Stimulated activated memory B cell treated with anti-CD40 and anti-IgM and Interleukin-4, amounts not matched to agents 10 μg/mL and 1 μg/mL and 100 μg/mL, for 72 hours (primary cell): ENCODE data around the gene FLOT2.

ENCODE experiments used
- ATAC-seq: fragments of 150-1000 bp; cut with Tn5 transposase; 2 replicates; pipeline ENCODE4 v1.10.0; 2021
- H3K27ac Mint-ChIP-seq: one replicate; pipeline ENCODE4 v1.8.0; 2022; ENCODE audit warnings: mild to moderate bottlenecking, mixed read lengths
- H3K27me3 Mint-ChIP-seq: one replicate; pipeline ENCODE4 v1.8.0; 2022; ENCODE audit warnings: mixed read lengths
- H3K36me3 Mint-ChIP-seq: one replicate; pipeline ENCODE4 v1.8.0; 2022; ENCODE audit warnings: mixed read lengths
- H3K4me1 Mint-ChIP-seq: one replicate; pipeline ENCODE4 v1.8.0; 2022; ENCODE audit warnings: mixed read lengths
- H3K4me3 Mint-ChIP-seq: one replicate; pipeline ENCODE4 v1.8.0; 2022; ENCODE audit warnings: mild to moderate bottlenecking, moderate library complexity, mixed read lengths
- H3K9me3 Mint-ChIP-seq: one replicate; pipeline ENCODE4 v1.8.0; 2022; ENCODE audit warnings: mixed read lengths

Gene FLOT2

GRCh38 chr17:28926786-28927185, 29.3 kb upstream of the FLOT2 start:
- Mint-ChIP-seq H3K27ac (peak overlapping the region; percentile 36), H3K36me3 (peaks cover 63% of the 10 kb centered on the region), H3K27me3 (no peaks in the 10 kb centered on the region), H3K9me3 (no peaks in the 10 kb centered on the region), H3K4me1 (peaks cover 46% of the 10 kb centered on the region), H3K4me3 (no peak overlapping the region)
- ATAC-seq = no peak

GRCh38 chr17:28926366-28926765, 28.8 kb upstream of the FLOT2 start:
- Mint-ChIP-seq H3K4me1 (peaks cover 46% of the 10 kb centered on the region), H3K9me3 (no peaks in the 10 kb centered on the region), H3K27ac (peak overlapping the region; percentile 36), H3K36me3 (peaks cover 67% of the 10 kb centered on the region), H3K27me3 (no peaks in the 10 kb centered on the region), H3K4me3 (no peak overlapping the region)
- no peak for ATAC-seq

DNA sequence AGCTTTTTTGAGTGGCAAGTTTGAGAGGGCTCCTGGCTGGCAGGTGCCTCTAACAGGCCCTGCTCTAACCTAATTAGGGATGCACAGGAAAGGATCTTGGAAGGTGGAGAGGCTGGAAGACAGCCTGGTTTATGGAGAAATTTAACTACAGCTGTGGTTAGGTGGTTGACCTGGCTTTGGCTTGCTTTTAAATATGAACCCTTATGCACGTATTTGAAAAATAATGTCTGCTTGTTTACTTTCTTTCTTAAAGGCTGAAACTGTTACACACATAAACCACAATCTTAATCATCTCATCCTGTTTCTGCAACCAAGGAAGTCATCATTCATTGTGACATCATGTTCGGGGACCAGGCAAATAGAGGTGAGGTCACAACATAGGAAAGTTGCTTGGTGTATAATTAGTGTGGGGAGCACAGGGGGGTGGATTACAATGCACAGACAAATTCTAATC, 28.4 kb upstream of the FLOT2 start:
- Mint-ChIP-seq H3K4me3 (no peak overlapping the region), H3K27me3 (no peaks in the 10 kb centered on the region), H3K9me3 (no peaks in the 10 kb centered on the region), H3K4me1 (peaks cover 46% of the 10 kb centered on the region), H3K27ac (peak overlapping the region; percentile 36), H3K36me3 (peaks cover 70% of the 10 kb centered on the region)
- ATAC-seq = peak; percentile 63

- H3K4me1 Mint-ChIP-seq = peaks cover 13% of the 10 kb centered on the region
- no peaks in the 10 kb centered on the region for H3K27me3 Mint-ChIP-seq
- H3K4me3 Mint-ChIP-seq = no peak overlapping the region
- H3K9me3 Mint-ChIP-seq = no peaks in the 10 kb centered on the region
- no peak overlapping the region for H3K27ac Mint-ChIP-seq
- ATAC-seq = no peak
- H3K36me3 Mint-ChIP-seq = peaks cover 78% of the 10 kb centered on the region
Measured at GRCh38 chr17:28920201-28920600, 22.7 kb upstream of the FLOT2 start.

GRCh38 chr17:28918295-28918694, 20.8 kb upstream of the FLOT2 start:
- Mint-ChIP-seq H3K36me3 (peaks cover 79% of the 10 kb centered on the region), H3K27me3 (no peaks in the 10 kb centered on the region), H3K4me1 (no peaks in the 10 kb centered on the region), H3K9me3 (no peaks in the 10 kb centered on the region), H3K4me3 (no peak overlapping the region), H3K27ac (no peak overlapping the region)
- ATAC-seq = no peak

- no peaks in the 10 kb centered on the region for H3K4me1 Mint-ChIP-seq
- H3K36me3 Mint-ChIP-seq = peaks cover 79% of the 10 kb centered on the region
- no peaks in the 10 kb centered on the region for H3K9me3 Mint-ChIP-seq
- H3K27me3 Mint-ChIP-seq = no peaks in the 10 kb centered on the region
- ATAC-seq = no peak
- no peak overlapping the region for H3K4me3 Mint-ChIP-seq
- no peak overlapping the region for H3K27ac Mint-ChIP-seq
Measured at GRCh38 chr17:28917465-28917864, 19.9 kb upstream of the FLOT2 start.

- Mint-ChIP-seq H3K9me3 (no peaks in the 10 kb centered on the region), H3K4me3 (no peak overlapping the region), H3K27ac (no peak overlapping the region), H3K36me3 (peaks cover 82% of the 10 kb centered on the region), H3K27me3 (no peaks in the 10 kb centered on the region), H3K4me1 (no peaks in the 10 kb centered on the region)
- ATAC-seq = no peak
Measured at GRCh38 chr17:28917029-28917428, 19.5 kb upstream of the FLOT2 start.

- H3K27me3 Mint-ChIP-seq = no peaks in the 10 kb centered on the region
- ATAC-seq = peak; percentile 80
- H3K27ac Mint-ChIP-seq = no peak overlapping the region
- peaks cover 79% of the 10 kb centered on the region for H3K36me3 Mint-ChIP-seq
- no peaks in the 10 kb centered on the region for H3K9me3 Mint-ChIP-seq
- H3K4me3 Mint-ChIP-seq = no peak overlapping the region
- no peaks in the 10 kb centered on the region for H3K4me1 Mint-ChIP-seq
Measured at GRCh38 chr17:28916302-28916934, 18.9 kb upstream of the FLOT2 start.

DNA sequence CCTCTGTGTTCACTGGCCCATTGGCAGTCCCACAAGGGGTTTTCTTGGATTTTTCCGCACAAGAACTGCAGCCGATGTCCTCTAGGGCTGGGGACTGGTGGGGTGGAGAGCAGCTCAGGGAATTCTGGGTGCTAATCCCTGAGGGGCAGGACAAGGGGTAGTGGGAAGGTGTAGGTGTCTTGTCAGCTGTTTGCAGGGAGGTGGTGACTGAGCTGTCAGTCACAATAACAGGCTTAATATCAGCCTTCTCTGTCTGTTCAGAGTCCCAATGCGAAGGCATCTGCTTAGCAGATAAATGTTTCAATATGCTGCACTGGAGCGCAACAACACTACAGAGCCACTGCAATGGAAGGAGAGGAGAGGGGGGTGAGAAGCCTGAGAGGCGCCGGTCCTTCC, 15.4 kb upstream of the FLOT2 start:
- H3K36me3 Mint-ChIP-seq = peaks cover 74% of the 10 kb centered on the region
- no peaks in the 10 kb centered on the region for H3K4me1 Mint-ChIP-seq
- no peak overlapping the region for H3K4me3 Mint-ChIP-seq
- H3K9me3 Mint-ChIP-seq = no peaks in the 10 kb centered on the region
- no peak for ATAC-seq
- peak overlapping the region; percentile 6 for H3K27ac Mint-ChIP-seq
- H3K27me3 Mint-ChIP-seq = no peaks in the 10 kb centered on the region

DNA sequence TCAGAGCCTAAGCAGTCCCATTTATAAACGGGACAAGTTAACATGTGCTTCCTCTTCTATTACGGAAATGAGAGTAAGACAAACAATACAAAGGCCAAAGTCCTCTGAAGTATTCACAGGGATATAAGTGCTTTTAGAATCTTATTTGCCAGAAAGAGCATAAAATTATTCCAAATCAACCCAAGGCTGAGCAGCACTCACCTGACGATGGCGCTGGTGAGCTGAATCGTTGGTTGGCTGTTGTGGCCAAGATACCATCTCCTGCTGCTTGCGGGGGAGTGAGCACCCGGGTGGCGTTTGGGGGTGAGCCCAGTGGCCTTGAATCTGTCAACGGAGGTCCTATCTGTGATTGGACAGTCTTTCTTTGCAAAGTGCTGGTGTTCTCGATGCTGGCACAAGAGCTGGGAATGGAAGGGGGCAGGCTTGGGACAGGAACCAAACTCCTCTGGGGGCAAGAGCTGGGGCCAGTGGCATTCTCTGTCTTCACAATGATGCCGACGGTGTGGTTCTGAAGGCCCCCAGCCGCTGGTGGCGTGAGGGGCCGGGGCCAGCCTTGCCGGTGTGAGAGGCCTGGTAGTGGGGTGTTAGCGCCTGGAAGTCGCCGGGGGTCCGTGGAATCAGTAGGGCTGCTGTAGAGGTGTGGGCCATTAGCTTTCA, 14.9 kb upstream of the FLOT2 start:
- H3K36me3 Mint-ChIP-seq = peaks cover 74% of the 10 kb centered on the region
- no peaks in the 10 kb centered on the region for H3K4me1 Mint-ChIP-seq
- H3K4me3 Mint-ChIP-seq = no peak overlapping the region
- no peaks in the 10 kb centered on the region for H3K27me3 Mint-ChIP-seq
- ATAC-seq = no peak
- H3K9me3 Mint-ChIP-seq = no peaks in the 10 kb centered on the region
- peak overlapping the region; percentile 6 for H3K27ac Mint-ChIP-seq

- ATAC-seq = no peak
Measured at GRCh38 chr17:28911411-28912045, 14.0 kb upstream of the FLOT2 start.

DNA sequence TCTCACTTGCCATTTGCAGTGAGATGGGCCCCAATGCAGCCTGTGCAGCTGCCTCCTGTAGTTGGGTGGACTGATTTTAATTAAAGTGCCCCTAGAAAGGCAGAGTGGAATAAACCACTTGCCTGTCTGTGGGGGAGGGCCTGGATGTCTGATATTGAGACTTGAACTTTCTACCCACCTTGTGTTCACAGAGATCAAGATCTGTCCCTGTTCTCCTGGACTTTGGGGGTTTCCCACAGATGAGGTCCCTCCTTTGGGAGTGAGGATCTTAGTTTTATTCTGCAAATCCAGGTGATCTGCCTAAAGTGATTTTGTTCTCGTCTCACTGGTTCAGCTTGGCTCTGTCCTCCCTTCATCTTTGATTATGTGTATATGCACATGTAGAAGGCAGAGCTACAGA, 13.0 kb upstream of the FLOT2 start:
- Mint-ChIP-seq H3K4me3 (no peak overlapping the region), H3K4me1 (no peaks in the 10 kb centered on the region), H3K36me3 (peaks cover 74% of the 10 kb centered on the region), H3K27ac (no peak overlapping the region), H3K27me3 (no peaks in the 10 kb centered on the region), H3K9me3 (no peaks in the 10 kb centered on the region)
- no peak for ATAC-seq

More at GRCh38 chr17:28911411-28912045, 14.0 kb upstream of the FLOT2 start:
- Mint-ChIP-seq H3K4me1 (no peaks in the 10 kb centered on the region), H3K27ac (no peak overlapping the region), H3K4me3 (no peak overlapping the region), H3K27me3 (no peaks in the 10 kb centered on the region), H3K36me3 (peaks cover 77% of the 10 kb centered on the region), H3K9me3 (no peaks in the 10 kb centered on the region)

DNA sequence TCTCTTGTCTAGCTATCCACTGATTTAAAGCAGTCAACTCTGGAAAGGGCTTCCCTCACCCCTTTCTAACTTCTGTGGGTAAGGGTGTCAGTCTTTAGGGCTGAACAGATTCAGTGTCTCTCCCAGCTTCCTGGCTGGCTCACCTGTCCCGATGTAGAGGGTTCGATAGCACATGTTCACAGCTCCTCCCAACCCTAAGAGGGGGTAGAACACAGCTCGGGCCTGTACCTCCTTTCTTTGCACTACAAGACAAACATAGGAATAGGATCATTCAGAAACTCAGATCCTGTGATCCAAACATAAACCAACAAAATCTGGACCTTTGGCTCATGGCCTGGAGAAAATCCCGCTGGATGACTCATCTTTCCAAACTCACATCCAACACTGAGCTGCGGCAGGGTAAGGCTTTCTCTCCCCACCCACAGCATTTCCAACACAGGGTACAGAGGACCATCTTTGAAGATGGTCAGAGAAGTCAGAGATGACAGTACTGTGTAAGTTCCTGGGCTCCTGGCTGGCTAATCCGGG, 11.2 kb upstream of the FLOT2 start:
- Mint-ChIP-seq H3K27ac (no peak overlapping the region), H3K4me1 (peaks cover 18% of the 10 kb centered on the region), H3K27me3 (no peaks in the 10 kb centered on the region), H3K36me3 (peaks cover 60% of the 10 kb centered on the region), H3K9me3 (no peaks in the 10 kb centered on the region), H3K4me3 (no peak overlapping the region)
- ATAC-seq = no peak

DNA sequence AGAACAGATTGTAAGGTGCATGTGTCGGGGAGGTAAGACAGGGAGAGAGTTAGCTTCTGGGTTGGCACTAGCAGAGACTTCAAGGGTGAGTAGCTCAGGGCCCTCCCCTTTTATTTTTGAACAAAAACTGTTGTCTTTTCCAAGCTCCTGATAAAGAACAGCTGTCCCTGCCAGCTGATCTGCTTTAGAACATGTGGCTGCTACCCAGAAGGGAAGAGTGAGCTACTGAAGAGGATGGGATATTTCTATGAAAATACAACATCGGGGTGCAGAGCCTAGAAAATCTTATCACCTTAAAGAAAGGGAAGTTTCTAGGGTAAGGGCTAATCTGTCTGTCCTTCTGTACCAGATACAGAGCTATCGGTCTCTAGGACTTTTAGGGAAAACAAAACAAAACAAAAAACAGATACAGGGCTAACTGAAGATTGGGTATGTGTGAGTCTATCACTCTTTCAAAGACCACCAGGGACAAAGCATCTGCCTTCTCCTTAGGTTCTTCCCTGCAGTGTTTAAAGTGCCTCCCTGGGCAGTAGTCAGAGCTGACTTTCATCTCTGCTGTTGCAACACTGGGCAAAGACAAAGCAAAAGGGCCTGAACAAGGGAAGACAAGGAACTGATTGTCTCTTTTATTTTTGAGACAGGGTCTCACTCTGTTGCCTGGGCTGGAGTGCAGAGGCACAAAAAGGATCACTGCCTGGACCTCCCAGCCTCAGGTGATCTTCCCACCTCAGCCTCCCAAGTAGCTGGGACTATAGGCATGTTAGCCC, 10.4 kb upstream of the FLOT2 start:
- Mint-ChIP-seq H3K4me3 (no peak overlapping the region), H3K36me3 (peaks cover 52% of the 10 kb centered on the region), H3K9me3 (no peaks in the 10 kb centered on the region), H3K27ac (peak overlapping the region; percentile 82), H3K27me3 (no peaks in the 10 kb centered on the region), H3K4me1 (peaks cover 26% of the 10 kb centered on the region)
- ATAC-seq = no peak
